RKO (cell line): ENCODE data around the gene TEX101.
"Not testable (repeated sequence)": the region's sequence is repeated elsewhere in the genome, so short reads cannot be mapped to it uniquely, and the experiment has no call there.

Source experiments
- DNase-seq: peaks from one replicate; pipeline ENCODE4 v3.0.0-alpha.2; 2016; ENCODE audit warnings: low spot score

TEX101 gene

DNA sequence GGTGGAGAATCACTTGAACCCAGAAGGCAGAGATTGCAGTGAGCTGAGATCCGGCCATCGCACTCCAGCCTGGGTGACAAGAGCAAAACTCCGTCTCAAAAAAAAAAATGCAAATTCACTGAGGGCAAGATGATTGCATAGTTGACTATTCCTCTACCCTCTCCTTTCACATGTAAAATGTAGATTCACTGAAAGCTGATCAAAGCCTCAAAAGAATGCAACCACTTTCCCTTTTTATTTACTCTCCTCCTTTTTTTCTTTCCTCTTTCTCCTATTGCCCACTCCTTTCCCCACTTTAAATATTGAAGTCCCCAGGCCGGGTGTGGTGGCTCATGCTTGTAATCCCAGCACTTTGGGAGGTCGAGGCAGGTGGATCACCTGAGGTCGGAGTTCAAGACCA, 6.3 kb downstream of the TEX101 start:
- no peak for DNase-seq

DNA sequence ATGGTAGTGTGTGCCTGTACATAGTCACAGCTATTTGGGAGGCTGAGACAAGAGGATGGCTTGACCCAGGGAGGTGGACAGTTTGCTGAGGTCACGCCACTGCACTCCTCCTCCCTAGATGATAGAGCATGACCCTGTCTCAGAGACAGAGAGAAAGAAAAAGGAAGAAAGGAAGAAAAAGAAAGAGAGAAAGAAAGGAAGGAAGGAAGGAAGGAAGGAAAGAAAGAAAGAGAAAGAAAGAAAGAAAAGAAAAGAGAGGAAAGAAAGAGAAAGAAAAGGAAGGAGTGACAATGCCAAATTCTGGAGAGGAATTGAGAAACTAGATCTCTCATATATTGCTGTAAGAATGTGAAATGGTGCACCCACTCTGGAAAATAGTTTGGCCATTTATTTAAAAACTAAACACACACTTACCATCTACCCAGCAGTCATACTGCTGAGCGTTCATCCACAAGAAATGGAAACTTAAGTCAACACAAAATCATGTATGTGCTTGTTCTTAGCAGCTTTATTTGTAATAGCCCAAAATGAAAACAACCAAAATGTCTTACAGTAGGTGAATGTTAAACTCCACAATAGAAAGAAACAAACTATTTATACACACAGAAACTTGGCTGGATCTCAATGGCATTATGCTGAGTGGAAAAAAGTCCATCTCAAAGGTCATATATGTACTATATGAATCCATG, 7.5 kb downstream of the TEX101 start:
- no peak for DNase-seq

DNA sequence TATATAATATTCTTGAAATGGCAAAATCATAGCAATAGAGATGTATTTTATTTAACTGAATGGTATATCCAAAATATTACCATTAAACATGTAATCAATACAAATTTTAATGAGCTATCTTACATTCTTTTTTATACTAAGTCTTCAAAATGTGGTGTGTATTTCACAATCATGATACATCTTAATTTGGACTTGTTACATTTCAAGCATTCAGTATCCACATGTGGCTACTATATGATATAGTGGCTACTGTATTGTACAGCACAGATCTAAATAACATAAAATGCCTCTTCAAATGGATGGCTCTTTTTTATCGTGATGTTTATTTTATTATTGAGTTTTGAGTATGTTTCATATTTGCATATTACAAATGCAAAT, 8.0 kb downstream of the TEX101 start:
- no peak for DNase-seq

DNA sequence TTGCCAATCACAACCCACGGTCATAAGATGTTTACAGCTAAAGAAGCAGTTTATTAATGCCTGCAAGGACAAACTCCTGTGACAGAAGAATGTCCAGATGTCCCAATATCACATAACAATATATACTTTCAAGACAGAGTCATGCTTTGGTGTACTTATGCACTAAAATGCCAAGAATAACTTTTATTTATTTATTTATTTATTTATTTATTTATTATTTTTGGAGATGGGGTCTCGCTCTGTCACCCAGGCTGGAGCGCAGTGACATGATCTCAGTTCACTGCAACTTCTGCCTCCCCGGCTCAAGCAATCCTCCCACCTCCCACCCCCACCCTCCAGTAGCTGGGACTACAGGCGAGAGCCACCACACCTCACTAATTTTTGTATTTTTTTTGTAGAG, 9.1 kb downstream of the TEX101 start:
- no peak for DNase-seq

DNA sequence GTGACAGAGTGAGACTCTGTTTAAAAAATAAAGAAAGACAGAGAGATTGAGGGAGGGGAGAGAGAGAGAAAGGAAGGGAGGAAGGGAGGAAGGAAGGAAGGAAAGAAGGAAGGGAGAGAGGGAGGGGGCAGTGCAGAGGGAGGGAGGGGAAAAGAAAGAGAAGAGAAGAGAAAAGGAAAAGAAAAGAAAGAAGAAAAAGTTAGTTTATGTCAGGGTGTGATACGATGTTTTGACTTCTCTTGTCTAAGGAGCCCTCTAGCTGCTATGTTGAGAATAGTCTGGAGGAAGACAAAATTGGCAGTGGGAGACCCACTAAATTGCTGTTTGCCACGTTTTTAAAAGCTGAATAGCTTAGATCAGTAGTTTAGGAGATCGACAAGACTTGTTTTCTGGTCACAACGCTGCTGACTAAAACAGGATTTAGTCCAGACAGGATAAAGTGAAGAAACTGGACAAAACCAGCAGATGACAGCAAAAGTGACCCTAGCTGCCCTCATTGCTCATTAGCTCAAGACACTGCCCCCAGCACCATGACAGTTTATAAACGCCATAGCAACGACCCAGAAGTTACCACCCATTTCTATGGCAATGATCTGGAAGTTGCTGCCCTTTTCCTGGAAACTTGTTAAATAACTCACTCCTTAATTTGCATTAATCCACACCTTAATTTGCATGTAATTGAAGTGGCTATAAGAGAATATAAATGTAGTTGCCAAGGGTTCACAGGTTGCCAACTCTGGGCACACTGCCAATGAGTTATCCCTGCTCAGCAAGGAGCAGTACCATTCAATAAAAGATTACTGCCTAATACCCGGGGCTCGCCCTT, 11.1 kb downstream of the TEX101 start:
- DNase-seq, result peak; percentile 52

DNA sequence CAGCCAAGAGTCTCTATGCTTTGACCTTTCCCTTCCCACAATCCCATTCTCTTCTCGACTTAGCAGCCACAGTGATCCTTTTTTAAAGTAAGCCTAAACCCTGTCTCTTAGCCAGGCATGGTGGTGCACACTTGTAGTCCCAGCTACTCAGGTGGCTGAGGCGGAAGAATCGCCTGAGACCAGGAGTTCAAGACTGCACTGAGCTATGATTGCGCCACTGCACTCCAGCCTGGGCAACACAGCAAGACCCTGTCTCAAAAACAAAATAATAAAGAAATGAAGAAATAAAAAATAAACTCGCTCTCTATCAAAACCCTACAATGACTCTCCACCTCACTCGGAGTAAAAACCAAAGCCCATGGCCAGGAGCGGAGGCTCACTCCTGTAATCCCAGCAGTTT, 14.7 kb downstream of the TEX101 start:
- no peak for DNase-seq

DNA sequence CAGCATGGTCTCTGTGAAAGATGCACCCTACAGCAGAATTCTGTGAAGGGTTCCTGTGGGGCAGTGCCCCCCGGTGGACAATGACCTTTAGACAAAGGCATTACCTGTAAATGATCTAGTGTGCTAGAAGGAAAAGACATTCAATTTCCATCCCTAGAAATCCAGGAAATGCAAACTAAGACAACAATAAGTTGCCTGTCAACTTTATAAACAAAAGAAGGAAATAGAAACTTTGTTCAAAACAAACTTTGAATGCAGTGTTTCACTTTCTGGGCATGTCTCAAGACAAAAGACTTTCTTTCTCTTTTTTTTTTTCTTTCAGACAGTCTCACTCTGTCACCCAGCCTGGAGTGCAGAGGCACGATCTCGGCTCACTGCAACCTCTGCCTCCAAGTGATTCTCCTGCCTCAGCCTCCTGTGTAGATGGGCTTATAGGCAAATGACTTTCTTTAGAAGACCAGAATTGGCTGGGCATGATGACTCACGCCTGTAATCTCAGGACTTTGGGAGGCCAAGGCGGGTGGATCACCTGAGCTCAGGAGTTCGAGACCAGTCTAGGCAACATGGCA, 15.5 kb downstream of the TEX101 start:
- DNase-seq, result no peak

DNA sequence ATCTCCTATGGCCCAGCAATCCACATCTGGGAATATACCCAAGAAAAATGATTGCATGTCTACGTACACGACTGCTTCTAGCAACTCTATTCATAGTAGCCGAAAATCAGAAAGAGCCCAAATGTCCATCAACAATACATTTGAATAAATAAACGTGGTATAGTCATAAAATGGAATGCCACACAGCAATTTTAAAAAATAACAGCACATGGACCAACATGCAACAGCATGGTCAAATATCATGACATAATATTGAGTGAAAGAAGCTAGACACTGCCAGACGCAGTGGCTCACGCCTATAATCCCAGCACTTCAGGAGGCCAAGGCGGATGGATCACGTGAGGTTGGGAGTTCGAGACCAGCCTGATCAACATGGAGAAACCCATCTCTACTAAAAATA, 16.3 kb downstream of the TEX101 start:
- DNase-seq, result no peak

DNA sequence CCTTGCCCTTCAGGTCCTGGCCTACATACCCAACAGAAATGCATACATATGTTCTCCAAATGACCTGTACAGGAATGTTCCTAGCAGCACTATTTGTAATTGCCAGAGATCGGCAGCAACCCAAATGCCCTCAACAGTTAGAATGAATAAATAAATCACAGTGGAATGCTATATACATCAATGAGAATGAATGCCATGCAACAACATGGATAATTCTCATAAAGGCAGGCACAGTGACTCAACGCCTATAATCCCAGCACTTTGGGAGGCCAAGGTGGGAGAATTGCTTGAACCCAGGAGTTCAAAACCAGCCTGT, 18.6 kb downstream of the TEX101 start:
- no peak for DNase-seq

DNA sequence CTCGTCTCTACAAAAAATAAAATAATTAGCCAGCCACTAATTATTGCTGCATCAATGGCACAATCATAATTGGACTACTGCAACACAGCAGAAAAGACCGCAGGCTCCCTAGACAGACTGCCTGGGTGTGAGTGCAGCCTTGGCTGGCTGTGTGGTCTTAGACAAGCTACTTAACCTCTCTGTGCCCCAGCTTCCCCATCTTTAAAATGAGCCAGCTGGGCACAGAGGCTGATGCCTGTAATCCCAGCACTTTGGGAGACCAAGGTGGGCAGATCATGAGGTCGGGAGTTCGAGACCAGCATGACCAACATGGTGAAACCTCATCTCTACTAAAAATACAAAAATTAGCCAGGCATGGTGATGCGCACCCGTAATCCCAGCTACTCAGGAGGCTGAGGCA, 19.0 kb downstream of the TEX101 start:
- no peak for DNase-seq

DNA sequence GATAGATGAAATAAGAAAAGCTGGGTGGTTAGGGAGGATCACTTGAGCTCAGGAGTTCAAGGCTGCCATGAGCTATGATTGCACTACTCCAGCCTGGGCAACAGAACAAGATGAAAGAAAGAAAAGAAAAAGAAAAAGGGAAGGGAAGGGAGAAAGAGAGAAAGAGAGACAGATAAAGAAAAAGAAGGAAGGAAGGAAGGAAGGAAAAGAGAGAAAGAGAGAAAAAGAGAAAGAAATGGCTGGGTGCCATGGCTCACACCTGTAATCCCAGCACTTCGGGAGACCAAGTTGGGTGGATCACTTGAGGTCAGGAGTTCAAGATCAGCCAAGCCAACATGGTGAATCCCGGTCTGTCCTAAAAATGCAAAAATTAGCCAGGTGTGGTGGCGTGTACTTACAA, 21.1 kb downstream of the TEX101 start:
- no peak for DNase-seq

DNA sequence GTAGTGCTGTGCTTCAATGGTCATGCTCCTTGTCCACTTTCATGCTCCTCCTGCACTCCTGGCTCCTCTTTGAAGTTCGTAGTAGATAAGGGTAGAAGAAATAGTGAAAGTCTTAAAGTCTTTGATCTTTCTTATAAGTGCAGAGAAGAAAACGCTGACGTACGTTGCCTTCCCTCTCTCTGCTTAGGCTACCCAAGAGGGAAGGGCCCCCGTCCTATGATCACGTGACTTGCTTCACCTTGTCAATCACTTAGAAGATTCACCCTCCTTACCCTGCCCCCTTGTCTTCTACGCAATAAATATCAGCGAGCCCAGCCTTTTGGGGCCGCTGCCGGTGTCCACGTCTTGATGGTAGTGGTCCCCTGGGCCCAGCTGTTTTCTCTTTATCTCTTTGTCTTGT, 22.6 kb downstream of the TEX101 start:
- not testable (repeated sequence) for DNase-seq

DNA sequence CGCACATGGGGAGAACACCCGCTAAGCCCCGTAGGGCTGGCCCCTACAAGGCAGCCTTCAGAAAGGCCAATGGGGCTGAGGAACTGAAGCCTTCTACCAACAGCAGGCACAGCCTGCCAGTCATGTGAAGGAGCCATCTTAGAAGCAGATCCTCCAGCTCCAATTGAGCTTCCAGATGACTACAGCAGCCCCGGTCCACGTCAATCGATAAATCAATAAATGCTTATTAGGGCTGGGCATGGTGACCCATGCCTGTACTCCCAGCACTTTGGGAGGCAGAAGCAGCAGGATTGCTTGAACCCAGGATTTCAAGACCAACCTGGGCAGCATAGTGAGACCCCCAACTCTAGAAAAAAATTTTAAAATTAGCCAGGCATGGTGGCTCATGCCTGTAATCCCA, 23.0 kb downstream of the TEX101 start:
- no peak for DNase-seq

DNA sequence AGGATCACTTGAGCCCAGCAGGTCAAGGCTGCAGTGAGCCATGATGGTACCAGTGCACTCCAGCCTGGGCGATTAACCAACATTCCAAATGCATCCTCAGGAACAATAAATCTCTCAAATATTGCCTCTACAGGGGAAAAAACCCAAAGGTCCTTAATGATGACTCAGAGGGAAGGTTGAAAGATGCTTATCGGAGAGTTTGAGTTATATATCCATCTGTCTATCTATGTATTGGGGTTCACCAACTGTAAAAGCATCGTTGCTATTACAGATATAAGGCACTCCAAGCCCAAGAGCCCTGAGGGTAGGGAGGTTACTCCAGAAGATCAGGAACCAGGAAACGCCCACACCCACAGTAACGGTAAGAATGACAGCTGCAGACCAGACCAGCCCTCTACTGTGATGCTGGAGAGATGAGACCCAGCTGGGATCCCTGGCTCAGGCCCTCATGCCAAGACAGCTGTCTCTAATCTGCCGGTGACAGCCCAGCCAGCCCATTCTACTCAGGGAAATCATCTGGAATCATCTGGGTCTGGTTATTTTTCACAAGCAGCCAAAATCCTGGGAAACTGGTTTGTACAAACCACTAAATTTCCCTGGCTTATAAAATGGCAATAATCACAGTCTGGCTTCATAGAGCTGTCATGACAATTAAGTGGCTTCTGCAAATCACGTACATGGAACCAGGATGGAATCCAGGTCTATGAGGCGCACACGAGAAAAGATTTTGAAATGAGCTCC, 23.8 kb downstream of the TEX101 start:
- DNase-seq, result no peak

DNA sequence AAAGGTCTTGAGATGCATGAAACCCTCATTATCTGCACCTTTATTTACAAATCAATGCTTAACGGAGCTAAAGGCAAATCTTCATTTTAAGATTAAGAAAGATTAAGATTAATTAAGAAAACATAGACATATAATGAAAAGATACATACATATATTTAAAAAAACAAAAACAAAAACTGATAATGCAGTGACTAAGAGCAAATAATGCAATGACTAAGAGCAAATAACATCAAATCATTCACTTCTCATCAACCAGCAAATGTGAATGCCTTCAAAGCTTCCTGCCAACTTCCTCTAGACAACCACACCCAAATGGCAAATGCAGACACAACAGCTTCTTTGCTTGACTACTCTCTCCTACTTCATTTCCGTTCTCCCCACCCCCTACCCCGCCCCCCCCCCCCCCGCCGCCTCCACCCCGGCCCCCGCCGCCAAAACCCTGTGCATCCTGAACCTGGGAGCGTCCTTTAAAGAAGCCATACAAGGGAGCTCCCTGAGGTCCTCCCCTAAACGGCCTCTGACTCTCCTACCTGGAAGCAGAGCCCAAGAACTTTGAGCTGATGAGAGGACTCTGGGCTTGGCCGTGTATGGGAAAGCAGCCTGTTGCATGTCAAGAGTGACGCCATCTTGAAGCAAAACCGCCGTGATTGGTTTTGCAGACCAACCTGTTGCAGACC, 24.5 kb downstream of the TEX101 start:
- DNase-seq, result peak; percentile 39

DNA sequence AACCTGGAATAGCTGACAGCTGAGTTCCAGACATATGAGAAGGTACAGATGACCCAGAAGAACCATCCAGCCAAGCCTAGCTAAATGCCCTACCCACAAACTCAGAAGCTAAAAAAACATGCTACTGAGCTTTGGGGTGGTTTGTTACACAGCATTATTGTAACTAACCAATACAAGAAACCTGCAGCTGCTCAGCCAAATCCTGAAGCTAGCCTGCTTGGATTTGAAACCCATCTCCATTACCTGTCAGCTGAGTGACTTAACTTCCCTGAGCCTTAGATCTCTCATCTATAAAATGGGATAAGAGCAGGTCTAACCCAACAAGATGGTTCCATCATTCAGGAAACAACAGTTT, 25.0 kb downstream of the TEX101 start:
- no peak for DNase-seq

DNA sequence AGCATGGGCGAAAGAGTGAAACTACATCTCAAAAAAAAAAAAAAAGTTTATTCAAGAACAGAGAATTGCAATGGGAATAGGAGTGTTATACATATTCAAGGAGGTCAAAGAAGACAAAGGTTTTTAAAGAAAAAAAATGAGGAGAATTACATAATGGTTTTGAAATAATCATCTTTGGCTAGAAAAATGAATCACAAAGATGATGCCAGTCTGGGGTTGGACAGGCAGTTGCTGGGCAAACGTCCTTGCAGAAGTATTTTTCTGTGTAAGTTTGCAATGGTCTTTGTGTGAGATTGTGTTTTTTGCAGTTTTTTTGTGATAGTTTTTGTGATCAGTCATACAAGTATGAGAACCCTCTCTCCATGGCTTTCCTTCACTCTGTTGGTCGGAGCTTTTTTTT, 27.0 kb downstream of the TEX101 start:
- DNase-seq, result no peak

DNA sequence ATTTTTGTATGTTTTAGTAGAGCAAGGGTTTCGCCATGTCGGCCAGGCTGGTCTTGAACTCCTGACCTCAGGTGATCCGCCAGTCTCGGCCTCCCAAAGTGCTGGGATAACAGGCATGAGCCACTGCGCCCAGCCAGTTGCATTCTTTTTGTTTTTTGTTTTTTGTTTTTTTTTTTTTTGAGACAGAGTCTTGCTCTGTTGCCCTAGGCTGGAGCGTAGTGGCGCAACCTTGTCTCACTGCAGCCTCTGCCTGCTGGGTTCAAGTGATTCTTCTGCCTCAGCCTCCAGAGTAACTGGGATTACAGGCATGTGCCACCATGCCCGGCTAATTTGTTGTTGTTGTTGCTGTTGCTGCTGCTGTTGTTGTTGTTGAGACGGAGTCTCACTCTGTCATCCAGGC, 29.4 kb downstream of the TEX101 start:
- DNase-seq, result not testable (repeated sequence)

DNA sequence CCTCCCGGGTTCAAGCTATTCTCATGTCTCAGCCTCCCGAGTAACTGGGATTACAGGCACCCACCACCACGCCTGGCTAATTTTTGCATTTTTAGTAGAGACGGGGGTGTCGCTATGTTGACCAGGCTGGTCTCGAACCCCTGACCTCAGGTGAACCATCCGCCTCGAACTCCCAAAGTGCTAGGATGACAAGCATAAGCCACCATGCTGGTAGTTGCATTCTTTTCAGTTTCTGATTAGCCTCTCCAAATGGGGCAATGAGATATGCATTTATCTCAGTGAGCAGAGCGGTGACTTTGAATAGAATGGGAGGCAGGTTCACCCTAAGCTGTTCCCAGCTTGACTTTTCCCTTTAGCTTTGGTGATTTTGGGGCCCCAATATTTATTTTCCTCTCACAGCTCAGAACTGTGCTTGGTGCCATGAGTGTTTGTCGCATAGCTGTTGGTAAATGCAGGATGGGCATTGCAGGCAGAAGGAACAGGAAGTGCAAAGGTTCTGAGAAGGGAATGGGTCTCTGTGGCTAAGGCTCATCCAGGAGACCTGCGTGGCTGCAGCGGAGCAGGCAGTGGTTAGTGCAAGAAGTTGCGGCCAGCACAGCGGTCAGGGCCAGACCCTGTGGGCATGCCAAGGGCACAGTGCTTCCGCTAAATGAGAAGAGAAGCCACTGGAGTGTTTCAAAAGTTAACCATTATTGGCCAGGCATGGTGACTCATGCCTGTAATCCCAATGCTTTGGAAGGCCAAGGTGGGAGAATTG, 30.0 kb downstream of the TEX101 start:
- DNase-seq, result no peak

DNA sequence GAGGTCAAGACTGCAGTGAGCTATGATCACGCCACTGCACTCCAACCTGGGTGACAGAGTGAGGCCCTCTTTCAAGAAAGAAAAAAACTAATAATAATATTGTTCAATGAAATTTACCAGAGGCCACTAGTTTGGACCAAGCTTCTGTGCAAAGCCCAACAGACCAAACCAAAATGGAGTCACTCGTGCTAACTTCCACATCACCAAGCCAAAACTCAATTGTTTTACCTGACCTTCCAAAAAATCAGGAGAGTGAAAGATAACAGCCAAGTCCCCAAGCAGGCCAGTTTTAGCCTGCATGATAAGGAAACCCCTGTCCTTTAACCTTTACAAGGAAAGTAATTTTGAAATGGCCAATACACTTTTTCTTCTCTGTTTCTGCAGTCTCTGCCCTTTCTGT, 30.7 kb downstream of the TEX101 start:
- no peak for DNase-seq

DNA sequence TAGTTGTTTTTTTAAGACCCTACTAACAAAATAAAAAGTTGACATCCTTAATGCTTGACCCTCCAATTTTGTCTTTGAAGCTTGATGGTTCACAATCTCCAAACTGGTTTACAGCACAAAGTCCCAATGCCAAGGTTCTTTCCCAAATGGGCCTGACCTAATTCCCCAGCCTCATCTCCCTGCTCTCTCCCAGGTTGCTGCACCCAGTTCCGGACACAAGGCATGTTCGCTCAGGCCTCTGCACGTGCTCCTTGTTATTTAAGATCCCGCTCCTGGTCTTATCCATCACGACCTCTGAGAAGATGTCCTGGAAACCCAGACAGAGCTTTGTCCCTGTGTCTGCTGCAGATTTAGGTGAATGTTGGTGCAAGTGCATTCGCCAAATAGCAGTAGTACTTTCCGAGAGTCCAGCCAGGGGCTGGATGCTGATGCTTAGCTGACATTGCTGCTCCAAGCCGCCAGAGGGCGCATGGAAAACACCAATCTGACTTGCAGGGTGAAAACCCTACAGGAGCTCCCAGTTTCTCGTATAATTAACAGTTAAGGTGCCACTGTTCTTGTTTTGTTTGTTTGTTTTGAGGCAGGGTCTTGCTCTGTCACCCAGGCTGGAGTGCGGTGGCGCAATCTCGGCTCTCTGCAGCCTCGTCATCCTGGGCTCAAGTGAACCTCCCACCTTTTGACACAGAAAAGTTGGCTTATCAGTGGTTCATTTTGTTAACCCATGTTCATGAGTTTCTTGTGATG, 32.2 kb downstream of the TEX101 start:
- peak; percentile 81 for DNase-seq
